H9 (cell line): ENCODE results near the gene NINL. TPM values are rescaled to one million over a fixed set of nuclear protein-coding genes. Genes with fewer than 3 reads are reported as not detected.

ENCODE experiments used
- DNase-seq: peaks from one replicate; pipeline ENCODE4 v3.0.0-alpha.2; 2017
- H2AFZ ChIP-seq: one replicate; pipeline ENCODE4 v1.6.1; 2013; ENCODE audit warnings: mild to moderate bottlenecking, low read length, control low read depth, moderate library complexity
- H2AK5ac ChIP-seq: 2 replicates; pipeline ENCODE4 v1.6.1; 2013; ENCODE audit warnings: low read length, control low read depth, mixed read lengths; ENCODE audit not compliant: insufficient read length
- H2BK120ac ChIP-seq: one replicate; pipeline ENCODE4 v1.6.1; 2013; ENCODE audit warnings: low read depth, mild to moderate bottlenecking, low read length, control low read depth, inconsistent platforms; ENCODE audit not compliant: poor library complexity, severe bottlenecking
- H2BK12ac ChIP-seq: 2 replicates; pipeline ENCODE4 v1.6.1; 2013; ENCODE audit warnings: low read length, control low read depth, mixed read lengths, low read depth; ENCODE audit not compliant: insufficient read length
- H2BK15ac ChIP-seq: 2 replicates; pipeline ENCODE4 v1.6.1; 2013; ENCODE audit warnings: low read depth, low read length, control low read depth
- H2BK20ac ChIP-seq: one replicate; pipeline ENCODE4 v1.6.1; 2013; ENCODE audit warnings: low read depth, mild to moderate bottlenecking, low read length, control low read depth, inconsistent platforms; ENCODE audit not compliant: poor library complexity, severe bottlenecking
- H2BK5ac ChIP-seq: 2 replicates; pipeline ENCODE4 v1.6.1; 2013; ENCODE audit warnings: low read length, control low read depth, mixed read lengths; ENCODE audit not compliant: insufficient read length
- H3K14ac ChIP-seq: 2 replicates; pipeline ENCODE4 v1.6.1; 2013; ENCODE audit warnings: low read length, control low read depth; ENCODE audit not compliant: insufficient read depth
- H3K18ac ChIP-seq: 2 replicates; pipeline ENCODE4 v1.6.1; 2013; ENCODE audit warnings: low read depth, mild to moderate bottlenecking, mixed read lengths, low read length, control low read depth; ENCODE audit not compliant: insufficient read length
- H3K23ac ChIP-seq: 2 replicates; pipeline ENCODE4 v1.6.1; 2013; ENCODE audit warnings: low read length, control low read depth, mixed read lengths, low read depth; ENCODE audit not compliant: insufficient read length
- H3K23me2 ChIP-seq: 2 replicates; pipeline ENCODE4 v1.6.1; 2013; ENCODE audit warnings: low read depth, mild to moderate bottlenecking, mixed read lengths, low read length, control low read depth; ENCODE audit not compliant: insufficient read length, poor library complexity, severe bottlenecking
- H3K27ac ChIP-seq: 2 replicates; pipeline ENCODE4 v1.5.1; 2013; ENCODE audit warnings: low read length, control low read depth, mixed read lengths, low read depth; ENCODE audit not compliant: insufficient read length
- H3K27me3 ChIP-seq: 2 replicates; pipeline ENCODE4 v1.6.1; 2013; ENCODE audit warnings: low read length, control low read depth, inconsistent platforms; ENCODE audit not compliant: insufficient read depth
- H3K4ac ChIP-seq: 2 replicates; pipeline ENCODE4 v1.6.1; 2013; ENCODE audit warnings: low read depth, mild to moderate bottlenecking, control low read depth, inconsistent platforms, low read length, moderate library complexity
- H3K4me1 ChIP-seq: 2 replicates; pipeline ENCODE4 v1.6.1; 2013; ENCODE audit warnings: low read length, control low read depth, inconsistent platforms; ENCODE audit not compliant: insufficient read depth
- H3K4me2 ChIP-seq: 2 replicates; pipeline ENCODE4 v1.6.1; 2013; ENCODE audit warnings: low read length, control low read depth, mixed read lengths; ENCODE audit not compliant: insufficient read length, insufficient read depth
- H3K56ac ChIP-seq: 2 replicates; pipeline ENCODE4 v1.6.1; 2013; ENCODE audit warnings: low read depth, mild to moderate bottlenecking, mixed read lengths, low read length, control low read depth; ENCODE audit not compliant: insufficient read length
- H3K79me1 ChIP-seq: 2 replicates; pipeline ENCODE4 v1.6.1; 2013; ENCODE audit warnings: low read depth, mild to moderate bottlenecking, moderate library complexity, low read length, control low read depth, inconsistent platforms; ENCODE audit not compliant: insufficient read depth, poor library complexity, severe bottlenecking
- H3K79me2 ChIP-seq: 2 replicates; pipeline ENCODE4 v1.6.1; 2013; ENCODE audit warnings: low read length, control low read depth, inconsistent platforms; ENCODE audit not compliant: insufficient read depth
- H3K9ac ChIP-seq: 2 replicates; pipeline ENCODE4 v1.6.1; 2013; ENCODE audit warnings: low read length, control low read depth, mixed read lengths; ENCODE audit not compliant: insufficient read length; ENCODE audit errors: extremely low read depth
- H3K9me3 ChIP-seq: one replicate; pipeline ENCODE4 v1.6.1; 2013; ENCODE audit warnings: low read depth, low read length, inconsistent platforms; ENCODE audit not compliant: control insufficient read depth
- H3T11ph ChIP-seq: one replicate; pipeline ENCODE4 v1.6.1; 2013; ENCODE audit warnings: mild to moderate bottlenecking, low read length, control low read depth, inconsistent platforms
- H4K20me1 ChIP-seq: one replicate; pipeline ENCODE4 v1.6.1; 2013; ENCODE audit not compliant: control insufficient read depth, insufficient read length, insufficient read depth
- H4K5ac ChIP-seq: 2 replicates; pipeline ENCODE4 v1.6.1; 2013; ENCODE audit warnings: low read depth, mild to moderate bottlenecking, mixed read lengths, low read length, control low read depth; ENCODE audit not compliant: insufficient read length
- H4K8ac ChIP-seq: replicated peaks from 2 replicates; pipeline ENCODE4 v1.6.1; 2013; ENCODE audit warnings: low read length, control low read depth, mixed read lengths, low read depth; ENCODE audit not compliant: insufficient read length
- H4K91ac ChIP-seq: 2 replicates; pipeline ENCODE4 v1.6.1; 2013; ENCODE audit warnings: low read depth, mild to moderate bottlenecking, moderate library complexity, mixed read lengths, low read length, control low read depth; ENCODE audit not compliant: insufficient read length
- H3K27ac Mint-ChIP-seq, 3 experiments: 2 replicates in 2 of 3; 3 replicates in 1 of 3; pipeline ENCODE4 v1.8.0; 2020 to 2021; ENCODE audit warnings: mixed read lengths in 3 of 3, mild to moderate bottlenecking in 1 of 3, moderate library complexity in 1 of 3
- H3K27me3 Mint-ChIP-seq: 2 replicates; pipeline ENCODE4 v1.8.0; 2021; ENCODE audit warnings: low read depth, mild to moderate bottlenecking, moderate library complexity, mixed read lengths
- H3K36me3 Mint-ChIP-seq, 3 experiments: 2 replicates in 2 of 3; 3 replicates in 1 of 3; pipeline ENCODE4 v1.8.0; 2020 to 2021; ENCODE audit warnings: low read depth in 3 of 3, mixed read lengths in 3 of 3; ENCODE audit not compliant: insufficient read depth in 1 of 3
- H3K4me1 Mint-ChIP-seq, 2 experiments: 2 replicates each; pipeline ENCODE4 v1.8.0; 2020; ENCODE audit warnings: mixed read lengths in 2 of 2
- H3K4me3 Mint-ChIP-seq, 2 experiments: 2 replicates in 1 of 2; 3 replicates in 1 of 2; pipeline ENCODE4 v1.8.0; 2020 to 2021; ENCODE audit warnings: mild to moderate bottlenecking in 2 of 2, mixed read lengths in 2 of 2, moderate library complexity in 1 of 2
- H3K9me3 Mint-ChIP-seq, 2 experiments: 2 replicates in 1 of 2; 3 replicates in 1 of 2; pipeline ENCODE4 v1.8.0; 2020; ENCODE audit warnings: mild to moderate bottlenecking in 2 of 2, mixed read lengths in 2 of 2, moderate library complexity in 1 of 2
- CTCF ChIP-seq: fragments of 200-600 bp; sonication (generic); conservative IDR thresholded peaks from 3 replicates; pipeline ENCODE4 v1.8.0; 2021; ENCODE audit warnings: antibody characterized with exemption, mild to moderate bottlenecking
- WGBS: extraction: QIAGEN DNeasy Blood & Tissue Kit; methylation state at CpG from one replicate; pipeline ENCODE4 v1.1.7; 2013; ENCODE audit warnings: missing lambda C conversion rate, low lambda C conversion rate, mixed read lengths; ENCODE audit not compliant: insufficient read length; ENCODE audit errors: extremely low coverage; 5-methylcytosine and 5-hydroxymethylcytosine counted together
- total RNA-seq: library from RNA; stranded (reverse); gene quantifications from 2 replicates; pipeline ENCODE4 v1.2.1, GENCODE V29; 2021

NINL gene
- total RNA-seq, 1 experiment from 2014 or later, result 34.3 TPM

- Mint-ChIP-seq H3K4me1 (no peaks in the 10 kb centered on the region; a peak in 1 of 4 replicates), H3K36me3 (peaks cover 56 to 79% (median 73%) of the 10 kb centered on the region in 3 experiments), H3K9me3 (no peaks in the 10 kb centered on the region), H3K27me3 (no peaks in the 10 kb centered on the region; the same call in 1 of the 2 replicates), H3K4me3 (no peak overlapping the region), H3K27ac (peak overlapping the region; percentile 20 to 74 (median 22); a peak in 3 of 7 replicates)
- Histone ChIP-seq H4K8ac (no peak overlapping the region), H2BK5ac (no peak overlapping the region), H3K9me3 (no peaks in the 10 kb centered on the region), H3K79me2 (no peaks in the 10 kb centered on the region), H3T11ph (no peak overlapping the region), H3K18ac (no peak overlapping the region), H3K79me1 (no peaks in the 10 kb centered on the region), H2BK20ac (no peak overlapping the region), H3K56ac (no peak overlapping the region), H2AFZ (no peak overlapping the region), H2BK120ac (no peak overlapping the region), H2BK12ac (no peak overlapping the region), H4K20me1 (no peaks in the 10 kb centered on the region), H3K9ac (no peak overlapping the region), H4K91ac (no peak overlapping the region), H3K23ac (no peak overlapping the region), H3K27ac (no peak overlapping the region), H3K14ac (no peak overlapping the region), H3K4ac (no peak overlapping the region), H3K23me2 (no peaks in the 10 kb centered on the region), H3K4me2 (no peak overlapping the region), H2AK5ac (no peak overlapping the region), H4K5ac (no peak overlapping the region), H2BK15ac (no peak overlapping the region), H3K4me1 (no peaks in the 10 kb centered on the region), H3K27me3 (no peaks in the 10 kb centered on the region)
- DNase-seq, result no peak
- WGBS, result no CpG with 5 or more reads among the region's 15 CpGs
- TF ChIP-seq CTCF, result no peak
Observed at GRCh38 chr20:25504366-25505135, 80.8 kb downstream of the NINL start.
